Gastrocnemius medialis (tissue), 4 donors: ENCODE results near the gene PSG5.

ENCODE experiments used
- POLR2A ChIP-seq, 2 donors: fragments of 450-650 bp; IDR thresholded peaks; one replicate each; pipeline ENCODE4 v1.6.1; 2017; ENCODE audit warnings: antibody characterized with exemption in 2 of 2, mild to moderate bottlenecking in 2 of 2, moderate library complexity in 2 of 2
- TF ChIP-seq, protein P1 (sequence below), 5 experiments: fragments of 450-650 bp in 3 of 5; fragments of 200-600 bp in 2 of 5; sonication (generic) in 2 of 5; IDR thresholded peaks in 4 of 5; conservative IDR thresholded peaks in 1 of 5; 1 replicate in 4 of 5; 2 replicates in 1 of 5; pipeline ENCODE4 v1.5.1; 2016 to 2019; ENCODE audit warnings: antibody characterized with exemption in 5 of 5, mild to moderate bottlenecking in 3 of 5, moderate library complexity in 3 of 5

DNA sequence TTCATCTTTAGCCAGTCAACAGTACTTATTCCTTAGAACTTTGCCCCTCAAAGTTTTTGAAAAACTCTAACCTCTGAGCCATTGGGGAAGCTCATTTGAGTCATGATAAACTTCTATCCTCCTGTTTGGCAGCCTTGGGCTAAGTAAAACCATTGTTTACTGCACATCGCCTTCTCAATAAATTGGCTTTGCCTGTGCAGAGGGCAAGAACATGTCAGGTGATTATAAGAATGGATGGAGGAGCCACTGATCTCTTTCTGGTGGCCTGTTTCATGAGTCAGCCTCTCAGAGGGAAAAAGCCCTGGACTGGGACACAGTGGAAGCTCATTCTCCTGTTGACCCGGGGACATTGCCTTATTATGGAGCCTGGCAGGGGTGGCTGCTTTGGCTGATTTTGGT lies 38.5 kb upstream of the PSG5 start:
- TF ChIP-seq, protein P1, sequence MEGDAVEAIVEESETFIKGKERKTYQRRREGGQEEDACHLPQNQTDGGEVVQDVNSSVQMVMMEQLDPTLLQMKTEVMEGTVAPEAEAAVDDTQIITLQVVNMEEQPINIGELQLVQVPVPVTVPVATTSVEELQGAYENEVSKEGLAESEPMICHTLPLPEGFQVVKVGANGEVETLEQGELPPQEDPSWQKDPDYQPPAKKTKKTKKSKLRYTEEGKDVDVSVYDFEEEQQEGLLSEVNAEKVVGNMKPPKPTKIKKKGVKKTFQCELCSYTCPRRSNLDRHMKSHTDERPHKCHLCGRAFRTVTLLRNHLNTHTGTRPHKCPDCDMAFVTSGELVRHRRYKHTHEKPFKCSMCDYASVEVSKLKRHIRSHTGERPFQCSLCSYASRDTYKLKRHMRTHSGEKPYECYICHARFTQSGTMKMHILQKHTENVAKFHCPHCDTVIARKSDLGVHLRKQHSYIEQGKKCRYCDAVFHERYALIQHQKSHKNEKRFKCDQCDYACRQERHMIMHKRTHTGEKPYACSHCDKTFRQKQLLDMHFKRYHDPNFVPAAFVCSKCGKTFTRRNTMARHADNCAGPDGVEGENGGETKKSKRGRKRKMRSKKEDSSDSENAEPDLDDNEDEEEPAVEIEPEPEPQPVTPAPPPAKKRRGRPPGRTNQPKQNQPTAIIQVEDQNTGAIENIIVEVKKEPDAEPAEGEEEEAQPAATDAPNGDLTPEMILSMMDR (IDR thresholded peaks at IDR 0.05 in 4 of 5, conservative IDR thresholded peaks at IDR 0.05 in 1 of 5): no peak
- no peak for TF ChIP-seq POLR2A (IDR thresholded peaks at IDR 0.05)
